GM19397 (cell line): ENCODE measurements around the gene MEIS1.

Experiments used
- ATAC-seq: cut with Tn5 transposase; IDR thresholded peaks from one replicate; pipeline ENCODE4 v1.9.1; 2021; ENCODE audit warnings: mild to moderate bottlenecking, moderate library complexity; ENCODE audit not compliant: unreplicated experiment

The MEIS1 gene

DNA sequence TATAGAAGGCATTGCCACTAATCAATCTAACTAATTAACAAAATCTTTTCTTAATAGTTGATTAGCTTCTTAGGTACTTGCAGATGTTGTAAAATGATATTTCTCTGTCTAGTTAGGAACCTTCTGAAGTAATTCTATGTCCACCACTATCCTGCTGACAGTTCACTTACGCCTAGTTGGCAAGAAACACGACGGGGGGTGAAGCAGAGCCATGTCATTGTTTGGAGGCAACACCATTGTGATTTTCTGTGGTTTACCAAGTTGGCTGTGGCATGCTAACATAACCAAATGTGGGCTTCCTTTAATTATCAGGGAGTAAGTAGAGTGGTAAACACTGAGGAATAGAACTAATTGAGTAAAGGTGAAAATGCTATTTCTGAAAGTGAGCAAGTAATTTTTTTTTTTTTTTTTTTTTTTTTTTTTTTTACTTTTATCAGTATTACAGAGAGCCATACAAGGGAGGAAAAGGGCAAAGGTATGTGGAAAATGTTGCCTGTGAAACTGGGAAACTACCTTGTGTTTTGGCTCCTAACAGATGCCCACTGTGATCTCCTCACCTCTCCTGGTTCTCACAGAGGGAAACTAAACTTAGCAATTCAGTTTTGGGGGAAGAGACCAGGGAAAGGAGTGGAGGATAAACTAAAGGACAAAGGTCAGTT, 126.8 kb downstream of the MEIS1 start:
- no peak for ATAC-seq

DNA sequence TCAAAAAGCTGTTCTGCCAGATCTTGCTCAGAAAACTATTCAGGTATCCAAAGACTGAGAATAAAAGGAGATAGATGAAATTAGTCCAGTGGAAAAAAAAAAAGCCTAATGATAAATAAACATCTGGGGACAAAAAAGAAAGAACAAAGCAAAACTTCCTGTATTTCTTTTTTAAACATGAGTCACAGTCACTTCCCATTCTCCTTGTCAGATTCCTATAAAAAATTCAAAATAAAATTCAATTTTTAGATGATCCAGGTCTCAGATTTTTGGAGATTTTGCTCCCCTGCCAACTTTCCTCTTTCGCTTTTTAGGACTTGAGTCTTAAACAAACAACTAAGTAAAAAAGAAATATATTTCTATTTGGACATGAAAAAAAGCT, 127.4 kb downstream of the MEIS1 start:
- ATAC-seq, result no peak

GRCh38 chr2:66563473-66563872, 128.5 kb downstream of the MEIS1 start:
- no peak for ATAC-seq

DNA sequence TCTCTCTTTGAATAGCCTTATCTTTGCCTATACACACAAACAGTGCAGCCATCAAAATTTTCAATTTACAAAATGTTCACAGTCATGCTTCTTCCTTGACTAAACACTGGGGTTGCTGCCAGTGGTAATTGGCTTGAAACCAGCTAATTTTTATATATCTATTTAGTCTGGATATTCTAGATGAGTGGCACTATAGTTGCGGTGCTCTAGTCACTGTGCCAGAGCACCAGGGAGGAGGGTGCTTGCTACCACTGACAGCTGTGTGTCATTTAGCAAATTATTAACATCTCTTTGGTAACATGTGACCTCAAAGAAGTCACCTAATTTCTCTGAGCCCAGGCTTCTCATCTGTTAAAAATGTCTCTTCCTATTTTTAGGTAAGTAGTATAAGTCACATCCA, 130.4 kb downstream of the MEIS1 start:
- no peak for ATAC-seq

- ATAC-seq, result no peak
Measured at GRCh38 chr2:66566726-66567399, 131.9 kb downstream of the MEIS1 start.

GRCh38 chr2:66567729-66568128, 132.8 kb downstream of the MEIS1 start:
- ATAC-seq, result no peak

DNA sequence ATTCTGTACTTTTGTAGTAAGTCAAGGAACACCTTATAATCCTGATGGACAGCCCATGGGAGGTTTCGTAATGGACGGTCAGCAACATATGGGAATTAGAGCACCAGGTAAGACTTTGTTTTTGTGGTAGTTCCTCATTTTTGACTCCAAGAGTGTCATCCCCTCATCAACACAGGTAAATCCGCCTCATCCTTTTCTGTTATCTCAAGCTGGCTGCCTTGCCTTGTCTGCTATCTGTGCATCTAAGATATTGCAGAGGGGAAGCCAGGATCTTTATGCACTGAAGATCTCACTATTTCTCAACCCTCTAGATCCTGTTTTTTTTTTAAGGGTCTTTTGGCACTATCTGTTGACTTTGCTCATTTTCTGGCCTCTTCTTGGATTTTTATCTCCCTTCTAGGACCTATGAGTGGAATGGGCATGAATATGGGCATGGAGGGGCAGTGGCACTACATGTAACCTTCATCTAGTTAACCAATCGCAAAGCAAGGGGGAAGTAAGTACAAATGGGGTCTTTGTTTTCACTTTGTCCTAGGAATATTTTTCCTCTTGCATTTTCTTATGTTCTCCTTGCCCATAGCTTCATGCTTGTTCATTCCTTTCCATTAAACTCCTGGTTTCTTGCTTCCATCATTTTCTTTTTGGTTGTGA, 133.8 kb downstream of the MEIS1 start:
- no peak for ATAC-seq

GRCh38 chr2:66569321-66569851, 134.5 kb downstream of the MEIS1 start:
- ATAC-seq, result no peak

GRCh38 chr2:66569974-66570373, 135.0 kb downstream of the MEIS1 start:
- ATAC-seq, result no peak

DNA sequence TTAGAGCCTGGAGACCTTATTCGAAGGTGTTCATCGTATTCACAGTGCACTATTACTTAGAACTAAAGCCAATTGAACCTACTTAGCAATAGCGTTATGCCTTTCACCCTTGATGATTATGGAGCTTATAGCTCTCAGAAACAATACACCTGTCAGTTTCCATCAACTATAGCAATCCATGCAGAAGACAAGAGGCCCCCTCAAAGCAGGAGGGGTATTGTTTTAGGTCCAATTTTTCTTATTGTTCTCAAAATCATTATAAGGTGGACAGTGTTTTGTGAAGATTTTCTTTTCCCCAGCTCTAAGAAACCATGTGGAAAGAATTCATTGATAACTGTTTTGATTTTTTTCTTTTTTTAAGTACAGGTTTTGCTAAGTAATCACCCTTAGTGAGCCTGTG, 135.5 kb downstream of the MEIS1 start:
- no peak for ATAC-seq

DNA sequence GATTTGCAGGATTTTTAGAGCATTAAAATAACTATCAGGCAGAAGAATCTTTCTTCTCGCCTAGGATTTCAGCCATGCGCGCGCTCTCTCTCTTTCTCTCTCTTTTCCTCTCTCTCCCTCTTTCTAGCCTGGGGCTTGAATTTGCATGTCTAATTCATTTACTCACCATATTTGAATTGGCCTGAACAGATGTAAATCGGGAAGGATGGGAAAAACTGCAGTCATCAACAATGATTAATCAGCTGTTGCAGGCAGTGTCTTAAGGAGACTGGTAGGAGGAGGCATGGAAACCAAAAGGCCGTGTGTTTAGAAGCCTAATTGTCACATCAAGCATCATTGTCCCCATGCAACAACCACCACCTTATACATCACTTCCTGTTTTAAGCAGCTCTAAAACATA, 137.0 kb downstream of the MEIS1 start:
- no peak for ATAC-seq

GRCh38 chr2:66572391-66572790, 137.5 kb downstream of the MEIS1 start:
- no peak for ATAC-seq

GRCh38 chr2:66573416-66573815, 138.5 kb downstream of the MEIS1 start:
- ATAC-seq, result no peak

DNA sequence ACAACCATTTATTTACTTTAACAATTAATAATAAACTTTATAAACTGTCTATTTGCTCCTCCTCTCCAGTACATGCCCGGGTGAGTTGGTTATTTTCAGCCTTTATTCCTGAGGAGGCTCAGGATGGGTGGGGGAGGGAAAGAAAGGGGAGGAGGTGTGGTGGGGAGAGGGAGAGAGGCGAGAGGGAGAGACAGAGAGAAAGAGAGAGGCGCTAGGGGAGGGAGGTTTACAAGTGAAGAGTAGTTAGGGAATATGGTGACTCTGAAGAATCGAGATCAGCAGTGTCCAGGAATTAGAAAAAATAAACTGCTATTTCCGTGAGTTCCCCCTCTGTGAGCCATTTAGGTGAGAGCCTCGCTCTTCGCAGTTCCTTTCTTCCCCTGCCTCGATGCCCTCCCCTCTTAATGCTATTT, 138.9 kb downstream of the MEIS1 start:
- no peak for ATAC-seq

DNA sequence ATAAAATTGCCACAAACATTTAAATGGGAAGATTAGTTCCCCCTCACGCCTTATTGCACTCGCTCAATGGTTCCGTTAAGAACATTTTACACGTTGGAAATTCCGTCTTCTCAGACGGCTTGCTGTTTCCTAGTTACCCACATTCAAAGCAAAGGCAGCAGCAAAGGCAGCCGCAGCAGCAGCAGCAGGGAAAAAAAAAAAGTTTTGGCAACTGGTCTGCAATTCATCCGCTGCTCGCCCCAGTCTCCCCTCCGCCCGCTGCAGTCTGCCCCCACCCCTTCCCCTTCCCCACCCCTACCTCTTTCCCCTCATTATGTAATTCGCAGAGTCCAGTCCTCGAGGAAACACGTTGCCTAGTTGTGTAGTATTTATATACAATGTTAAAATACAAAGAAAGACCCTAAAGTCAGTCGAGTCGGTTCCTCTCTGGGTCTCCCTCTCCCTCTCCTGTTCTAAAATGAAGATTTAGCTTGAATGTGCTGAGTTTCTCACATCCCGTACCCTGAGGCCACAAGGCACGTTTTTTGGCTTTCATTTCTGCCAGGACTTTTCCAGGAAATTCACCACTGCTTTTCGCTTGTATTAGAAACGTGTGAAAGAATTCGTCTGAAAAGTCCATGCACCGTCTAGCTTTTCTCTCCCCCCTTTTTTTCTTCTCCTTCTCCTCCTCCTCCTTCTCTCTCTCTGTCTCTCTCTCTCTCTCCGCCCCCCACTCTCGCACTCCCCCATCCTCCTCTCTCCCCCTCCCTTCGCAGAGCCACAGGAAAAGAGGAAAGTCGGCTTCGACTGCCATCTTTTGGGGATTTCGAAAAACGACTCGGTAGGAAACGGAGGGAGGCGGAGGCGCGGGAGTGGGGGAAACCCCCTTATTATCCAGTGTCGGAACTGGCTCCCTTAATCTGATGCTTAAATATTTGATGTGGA, 140.0 kb downstream of the MEIS1 start:
- no peak for ATAC-seq

- ATAC-seq, result no peak
Measured at GRCh38 chr2:66575625-66576310, 140.8 kb downstream of the MEIS1 start.

DNA sequence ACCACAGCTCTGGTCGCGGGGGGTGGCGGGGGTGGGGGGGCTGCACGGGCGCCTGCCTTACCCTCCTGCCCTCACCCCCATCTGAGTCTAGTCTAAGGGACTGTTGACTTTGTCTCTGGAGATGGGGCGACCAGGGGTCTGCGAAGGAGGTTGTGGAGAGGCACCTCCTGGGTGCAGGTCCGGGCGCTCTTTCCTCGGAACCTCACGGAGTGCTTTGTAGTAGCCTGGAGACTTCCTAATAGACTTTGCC, 141.3 kb downstream of the MEIS1 start:
- no peak for ATAC-seq

- no peak for ATAC-seq
Measured at GRCh38 chr2:66576561-66577320, 141.8 kb downstream of the MEIS1 start.

- no peak for ATAC-seq
Measured at GRCh38 chr2:66577321-66578053, 142.6 kb downstream of the MEIS1 start.
